Posterior cingulate gyrus (tissue), 11 donors: ENCODE measurements around the gene AIFM1.
A peak's percentile ranks its signal among the peaks of the same experiment; 100 is the strongest.

ENCODE experiments used
- DNase-seq, 10 donors: peaks; one replicate each; pipeline versions ENCODE4 v3.0.0 to v3.0.0-alpha.2; 2020 to 2021; ENCODE audit warnings: mixed read lengths in 3 of 10
- intact Hi-C: fragments of 100-400 bp; cut with DNase I; formaldehyde crosslinking; loops from one replicate; pipeline ENCODE4 v1.15.1; 2023

AIFM1 gene

GRCh38 chrX:130097507-130098209, 68.0 kb downstream of the AIFM1 start:
- no peak for DNase-seq
- intact Hi-C loops, result no loop called here

DNA sequence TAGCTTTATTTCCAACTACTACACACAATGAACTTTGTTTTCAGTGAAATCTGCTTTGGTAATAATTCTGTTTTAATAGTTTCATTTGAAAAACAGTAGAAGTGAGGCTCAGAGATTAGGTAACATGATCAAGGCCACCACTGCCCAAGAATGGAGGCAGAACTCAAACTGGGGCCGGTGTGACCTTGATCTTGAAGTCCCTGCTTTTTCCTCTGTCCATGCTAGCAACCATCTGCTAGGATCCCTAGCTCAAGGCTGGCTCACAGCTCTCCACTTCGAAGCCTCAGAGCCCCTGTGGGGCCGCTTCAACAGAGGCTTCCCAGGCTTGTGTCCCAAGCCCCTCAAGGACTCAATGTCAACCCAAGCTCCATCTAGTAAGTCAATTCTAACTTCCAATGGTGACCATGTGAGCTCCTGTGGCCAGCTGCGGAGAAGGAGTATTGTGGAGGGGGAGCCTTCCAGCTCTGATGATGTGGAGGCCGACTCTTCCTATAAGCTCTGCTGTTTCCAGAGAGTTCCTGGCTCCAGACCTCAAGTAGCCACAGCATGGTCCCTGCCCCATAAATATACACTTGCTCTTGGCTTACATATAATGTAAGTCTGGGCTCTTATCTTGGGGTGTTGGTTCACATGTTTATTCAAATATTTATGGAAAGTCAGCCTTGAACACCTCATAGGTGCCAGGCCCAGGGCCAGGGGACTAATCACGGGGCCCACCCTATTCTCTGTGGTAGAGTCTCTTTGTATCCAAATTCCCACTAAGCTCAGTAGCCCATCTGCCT, 70.2 kb downstream of the AIFM1 start:
- intact Hi-C loops, result no loop called here
- DNase-seq, result no peak

DNA sequence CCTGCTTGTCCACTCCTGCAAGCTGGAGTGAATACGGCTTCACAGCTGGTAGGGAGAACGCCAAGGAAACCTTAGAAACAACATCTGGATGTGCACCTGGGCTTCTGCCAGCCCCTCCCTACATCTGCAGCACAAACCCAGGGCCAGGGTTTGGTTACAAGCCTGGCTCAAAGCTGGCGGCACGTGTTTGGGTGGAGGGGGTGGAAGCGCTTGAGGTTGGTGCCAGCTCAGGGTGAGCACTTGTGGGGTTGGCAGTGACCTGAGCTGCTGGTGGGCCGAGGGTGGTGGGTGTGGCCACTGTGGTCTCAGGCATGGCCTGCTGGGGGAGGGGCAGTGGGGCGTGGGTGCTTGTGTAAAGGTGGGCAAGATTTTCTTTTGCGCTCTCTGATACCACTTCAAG, 70.9 kb downstream of the AIFM1 start:
- intact Hi-C loops, result no loop called here
- no peak for DNase-seq

DNA sequence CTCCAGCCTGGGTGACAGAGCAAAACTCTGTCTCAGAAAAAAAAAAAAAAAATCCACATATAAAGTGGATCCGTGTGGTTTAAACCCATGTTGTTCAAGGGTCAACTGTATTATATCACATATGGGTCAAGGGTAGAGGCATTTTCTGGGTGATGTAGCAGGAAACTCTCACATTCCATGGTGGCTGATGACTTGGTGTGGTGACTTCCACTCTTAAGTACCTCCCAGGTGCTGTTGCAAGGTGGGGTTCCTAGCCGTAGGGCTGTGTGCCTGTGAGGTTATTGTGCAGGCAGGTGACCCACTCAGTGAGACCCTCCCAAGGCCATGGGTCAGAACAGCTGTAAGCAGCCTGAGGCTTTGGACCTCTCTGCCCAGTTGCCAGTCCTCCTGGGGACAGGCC, 72.4 kb downstream of the AIFM1 start:
- intact Hi-C loops, result no loop called here
- DNase-seq, result no peak

GRCh38 chrX:130091980-130092522, 73.6 kb downstream of the AIFM1 start:
- intact Hi-C loops, result no loop called here
- DNase-seq, result no peak

GRCh38 chrX:130090364-130090763, 75.3 kb downstream of the AIFM1 start:
- intact Hi-C loops, result no loop called here

GRCh38 chrX:130086447-130087206, 79.0 kb downstream of the AIFM1 start:
- intact Hi-C loops, result no loop called here
- DNase-seq, result no peak

More at GRCh38 chrX:130090364-130090763, 75.3 kb downstream of the AIFM1 start:
- no peak for DNase-seq

DNA sequence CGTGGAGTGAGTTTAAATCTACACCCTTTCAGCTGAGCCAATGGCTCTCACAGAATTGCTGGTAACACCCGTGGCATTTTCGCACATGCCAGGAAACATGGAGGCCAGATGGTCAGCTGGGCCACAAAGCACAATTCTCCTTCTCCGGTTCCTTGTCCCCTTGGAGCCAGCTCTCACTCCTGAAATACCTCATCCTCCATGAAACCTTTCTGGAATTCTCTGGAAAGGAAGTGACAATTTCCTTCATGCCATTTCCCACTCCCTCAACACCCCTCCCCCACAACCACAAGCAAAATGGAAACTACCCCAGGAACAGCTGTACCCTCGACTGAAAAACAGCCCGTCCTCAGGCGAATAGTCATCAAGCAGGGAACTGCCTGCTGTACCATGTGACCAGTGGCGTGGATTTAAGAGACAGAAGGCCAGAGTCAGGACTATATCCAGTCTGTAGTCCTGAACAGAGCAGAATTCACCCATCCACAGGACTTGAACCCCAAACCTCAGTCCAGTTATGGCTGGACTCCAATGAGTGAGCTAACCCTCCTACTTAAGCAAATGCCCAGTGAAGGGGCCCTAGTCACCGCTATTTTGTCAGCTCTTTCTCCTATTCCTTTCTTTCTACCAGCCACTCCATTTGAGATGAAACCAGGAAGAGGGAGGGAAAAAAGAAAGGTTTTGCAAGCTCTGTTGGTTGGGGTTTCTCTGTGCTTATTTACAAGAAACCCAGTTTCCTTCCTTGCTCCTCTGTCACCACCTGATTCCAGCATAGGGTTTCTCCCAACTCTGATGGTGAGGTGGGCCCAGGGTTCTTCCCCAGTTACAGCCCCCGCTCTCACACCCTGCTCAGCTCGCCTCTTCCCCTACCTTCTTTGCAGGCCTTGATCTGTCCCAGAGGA, 79.8 kb downstream of the AIFM1 start:
- no peak for DNase-seq
- intact Hi-C loops, result no loop called here

GRCh38 chrX:130084631-130085237, 80.9 kb downstream of the AIFM1 start:
- intact Hi-C loops, result loop anchor here (5.0 kb wide), 1 partner anchor 38 kb away; no protein-coding TSS in a partner anchor

GRCh38 chrX:130083656-130084382, 81.8 kb downstream of the AIFM1 start:
- intact Hi-C loops, result loop anchor here (5.0 kb wide), 1 partner anchor 38 kb away; no protein-coding TSS in a partner anchor

More at GRCh38 chrX:130084631-130085237, 80.9 kb downstream of the AIFM1 start:
- no peak for DNase-seq

GRCh38 chrX:130083107-130083490, 82.5 kb downstream of the AIFM1 start:
- DNase-seq, result no peak
- intact Hi-C loops, result loop anchor here (5.0 kb wide), 1 partner anchor 39 kb away; no protein-coding TSS in a partner anchor

More at GRCh38 chrX:130083656-130084382, 81.8 kb downstream of the AIFM1 start:
- no peak for DNase-seq

- DNase-seq, result no peak
- intact Hi-C loops, result loop anchor here (5.0 kb wide), 1 partner anchor 40 kb away; no protein-coding TSS in a partner anchor
Measured at GRCh38 chrX:130082244-130083106, 83.2 kb downstream of the AIFM1 start.

DNA sequence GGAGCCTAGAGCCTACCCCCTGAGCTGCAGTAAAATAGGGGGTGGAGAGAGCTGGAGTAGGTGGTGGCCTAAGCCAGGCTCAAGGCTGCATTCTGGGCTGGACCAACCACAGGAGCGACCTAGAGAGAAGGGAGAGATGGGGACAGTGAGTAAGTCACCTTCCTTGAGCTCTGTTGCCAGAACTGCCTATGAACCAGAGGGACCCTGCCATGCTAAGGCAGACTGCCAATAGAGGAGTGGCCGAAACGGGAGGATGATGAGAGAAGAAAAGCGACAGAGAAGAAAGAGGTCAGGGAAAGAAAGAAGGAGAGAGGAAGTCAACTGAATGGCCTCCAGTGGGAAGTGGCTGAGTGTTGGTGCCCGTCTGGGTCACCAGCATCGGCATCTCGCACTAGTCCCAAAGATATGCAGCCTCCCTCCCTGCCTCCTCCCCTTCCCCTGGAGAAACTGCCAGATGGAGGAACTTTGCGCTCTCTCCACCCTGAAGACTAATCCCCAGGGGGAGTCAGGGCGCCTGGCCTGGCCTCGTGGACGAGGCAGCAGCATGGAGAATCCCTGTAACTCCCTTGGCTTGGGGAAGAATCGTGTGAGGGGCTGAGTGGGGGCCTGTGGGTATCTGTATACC, 84.1 kb downstream of the AIFM1 start:
- DNase-seq, result no peak
- intact Hi-C loops, result loop anchor here (1.0 to 5.0 kb wide), 2 partner anchors 41 to 111 kb away; no protein-coding TSS in a partner anchor

DNA sequence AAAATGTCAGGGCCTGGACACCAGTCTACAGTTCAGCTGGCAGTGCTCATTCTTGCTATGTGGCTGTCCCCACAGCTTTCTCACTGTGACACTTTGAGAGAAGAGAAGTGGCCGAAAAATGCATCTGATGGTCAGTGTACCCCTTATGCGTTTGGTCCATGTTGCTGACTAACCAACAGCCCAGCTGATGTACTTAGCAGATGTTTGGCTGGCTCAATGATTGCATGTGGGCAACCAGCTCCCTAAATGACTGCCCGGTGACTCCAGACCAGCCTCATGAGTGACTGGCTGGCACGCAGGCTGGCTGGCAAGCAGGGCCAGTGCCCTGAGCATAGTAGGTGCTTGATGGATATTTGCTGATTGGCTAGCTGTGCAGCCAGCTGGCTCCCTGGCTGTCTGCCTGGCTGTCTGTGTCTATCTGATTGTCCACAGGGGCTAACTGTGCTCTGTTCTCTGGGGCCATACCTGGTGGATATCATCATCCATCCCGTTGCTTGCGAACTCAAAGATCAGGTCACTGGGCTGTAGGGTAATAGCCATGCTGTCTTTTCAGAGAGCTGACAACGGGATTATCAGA, 84.8 kb downstream of the AIFM1 start:
- intact Hi-C loops, result loop anchor here (1.0 to 5.0 kb wide), 2 partner anchors 41 to 111 kb away; no protein-coding TSS in a partner anchor
- no peak for DNase-seq

GRCh38 chrX:130079824-130080406, 85.7 kb downstream of the AIFM1 start:
- DNase-seq, result peak in 6 of 10 donors; percentile 42 to 89 (median 54)
- intact Hi-C loops, result loop anchor here (5.0 kb wide), 1 partner anchor 42 kb away; no protein-coding TSS in a partner anchor
